ENCODE results near the gene CEMIP. TPM values are rescaled to one million over a fixed set of nuclear protein-coding genes. Genes with fewer than 3 reads are reported as not detected.

Gene CEMIP
- polyA plus RNA-seq, 3 donors, result not detected

DNA sequence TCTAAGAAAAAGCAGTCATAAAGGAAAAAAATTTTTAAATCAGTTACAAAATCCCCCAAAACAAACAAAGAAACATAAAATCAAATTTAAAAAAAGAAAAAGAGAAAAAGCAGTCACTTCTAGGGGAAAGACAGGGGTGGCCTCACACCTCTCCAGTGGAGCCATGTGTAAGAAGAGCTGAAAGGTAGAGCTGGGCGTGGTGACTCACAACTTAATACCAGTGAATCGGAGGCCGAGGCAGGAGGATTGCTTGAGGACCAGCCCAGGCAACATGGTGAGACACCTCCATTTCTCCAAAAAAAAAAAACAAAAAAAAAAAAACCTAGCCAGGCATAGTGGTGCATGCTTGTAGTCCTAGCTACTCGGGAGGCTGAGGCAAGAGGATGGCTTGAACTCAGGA lies 195.7 kb downstream of the CEMIP start:
- peaks cover 0 to 2% (median 0%) of the 10 kb centered on the region in 7 donors for H3K9me3 Mint-ChIP-seq

DNA sequence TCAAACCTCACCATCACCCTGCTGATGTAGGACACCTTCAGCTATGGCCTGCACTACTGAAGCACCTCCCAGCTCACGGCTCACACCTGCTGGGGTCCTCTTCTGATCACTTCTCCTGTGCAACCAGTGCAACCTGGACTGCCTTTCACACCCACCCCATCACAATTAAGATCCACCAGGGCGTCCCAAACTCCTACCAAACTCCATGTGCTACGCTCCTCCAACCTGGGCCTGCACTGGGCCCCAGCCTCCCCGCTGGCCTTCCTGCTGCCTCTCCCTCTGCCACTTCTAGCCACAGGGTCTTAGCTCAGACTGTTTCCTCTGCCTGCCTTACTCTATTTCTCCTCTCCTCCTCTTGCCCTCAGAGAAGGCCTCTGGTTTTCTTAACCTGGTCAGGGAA lies 197.7 kb downstream of the CEMIP start:
- no peak overlapping the region for H3K4me3 Mint-ChIP-seq
- intact Hi-C loops (cut with micrococcal nuclease), result loop anchor here (5.0 to 10.0 kb wide), 2 partner anchors 128 to 290 kb away; no protein-coding TSS in a partner anchor
- DNase-seq, result no peak
- peaks cover 54 to 67% of the 10 kb centered on the region in 2 donors for H3K36me3 Mint-ChIP-seq
- Histone ChIP-seq H3K27ac (ENCODE audit: low read depth in 1 of 2, low read length in 2 of 2) (peak overlapping the region in 1 of 2 donors; percentile 24), H3K4me2 (replicated peaks; ENCODE audit: extremely low read depth, low read length, poor library complexity, severe bottlenecking) (no peak overlapping the region), H3K79me2 (ENCODE audit: insufficient read depth, low read length) (peaks cover 22% of the 10 kb centered on the region), H3K27me3 (ENCODE audit: control insufficient read depth in 2 of 2, insufficient read depth in 2 of 2, low read length in 2 of 2) (no peaks in the 10 kb centered on the region), H3K36me3 (replicated peaks in 1 of 2; ENCODE audit: control insufficient read depth in 1 of 2, insufficient read depth in 2 of 2, low read length in 2 of 2) (peaks cover 47 to 80% of the 10 kb centered on the region in 2 donors), H3K9ac (ENCODE audit: insufficient read depth, low read length, poor library complexity, severe bottlenecking) (no peak overlapping the region), H3K9me3 (replicated peaks in 1 of 2; ENCODE audit: control insufficient read depth in 1 of 2, insufficient read depth in 1 of 2, low read length in 2 of 2) (no peaks in the 10 kb centered on the region), H3K4me1 (ENCODE audit: control insufficient read depth in 1 of 2, insufficient read depth in 2 of 2, low read length in 2 of 2) (no peaks in the 10 kb centered on the region), H2AFZ (ENCODE audit: insufficient read depth, low read depth, low read length, poor library complexity, severe bottlenecking) (no peak overlapping the region), H3K4me3 (replicated peaks in 1 of 3; ENCODE audit: low read depth in 2 of 3, low read length in 3 of 3) (no peak overlapping the region), H4K20me1 (ENCODE audit: insufficient read depth, low read length) (peaks cover 18% of the 10 kb centered on the region)
- H3K9me3 Mint-ChIP-seq, result peaks cover 0 to 2% (median 0%) of the 10 kb centered on the region in 7 donors
- H3K4me1 Mint-ChIP-seq, result peaks cover 5% of the 10 kb centered on the region
- TF ChIP-seq, protein P1, sequence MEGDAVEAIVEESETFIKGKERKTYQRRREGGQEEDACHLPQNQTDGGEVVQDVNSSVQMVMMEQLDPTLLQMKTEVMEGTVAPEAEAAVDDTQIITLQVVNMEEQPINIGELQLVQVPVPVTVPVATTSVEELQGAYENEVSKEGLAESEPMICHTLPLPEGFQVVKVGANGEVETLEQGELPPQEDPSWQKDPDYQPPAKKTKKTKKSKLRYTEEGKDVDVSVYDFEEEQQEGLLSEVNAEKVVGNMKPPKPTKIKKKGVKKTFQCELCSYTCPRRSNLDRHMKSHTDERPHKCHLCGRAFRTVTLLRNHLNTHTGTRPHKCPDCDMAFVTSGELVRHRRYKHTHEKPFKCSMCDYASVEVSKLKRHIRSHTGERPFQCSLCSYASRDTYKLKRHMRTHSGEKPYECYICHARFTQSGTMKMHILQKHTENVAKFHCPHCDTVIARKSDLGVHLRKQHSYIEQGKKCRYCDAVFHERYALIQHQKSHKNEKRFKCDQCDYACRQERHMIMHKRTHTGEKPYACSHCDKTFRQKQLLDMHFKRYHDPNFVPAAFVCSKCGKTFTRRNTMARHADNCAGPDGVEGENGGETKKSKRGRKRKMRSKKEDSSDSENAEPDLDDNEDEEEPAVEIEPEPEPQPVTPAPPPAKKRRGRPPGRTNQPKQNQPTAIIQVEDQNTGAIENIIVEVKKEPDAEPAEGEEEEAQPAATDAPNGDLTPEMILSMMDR (IDR thresholded peaks at IDR 0.05), result no peak
- 98% methylated on average over 4 of the region's 4 CpGs for WGBS (ENCODE audit: insufficient coverage)
- peak overlapping the region in 5 of 7 donors; percentile 6 to 75 (median 47) for H3K27ac Mint-ChIP-seq
- no peaks in the 10 kb centered on the region for H3K27me3 Mint-ChIP-seq (ENCODE audit: low read depth in 3 of 3)

More for the DNA sequence above, 195.7 kb downstream of the CEMIP start:
- Histone ChIP-seq H3K9ac (ENCODE audit: insufficient read depth, low read length, poor library complexity, severe bottlenecking) (no peak overlapping the region), H2AFZ (ENCODE audit: insufficient read depth, low read depth, low read length, poor library complexity, severe bottlenecking) (no peak overlapping the region), H3K27me3 (ENCODE audit: control insufficient read depth in 2 of 2, insufficient read depth in 2 of 2, low read length in 2 of 2) (no peaks in the 10 kb centered on the region), H4K20me1 (ENCODE audit: insufficient read depth, low read length) (peaks cover 18% of the 10 kb centered on the region), H3K36me3 (replicated peaks in 1 of 2; ENCODE audit: control insufficient read depth in 1 of 2, insufficient read depth in 2 of 2, low read length in 2 of 2) (peaks cover 43 to 79% of the 10 kb centered on the region in 2 donors), H3K4me1 (ENCODE audit: control insufficient read depth in 1 of 2, insufficient read depth in 2 of 2, low read length in 2 of 2) (no peaks in the 10 kb centered on the region), H3K27ac (ENCODE audit: low read depth in 1 of 2, low read length in 2 of 2) (no peak overlapping the region), H3K79me2 (ENCODE audit: insufficient read depth, low read length) (peaks cover 20% of the 10 kb centered on the region), H3K9me3 (replicated peaks in 1 of 2; ENCODE audit: control insufficient read depth in 1 of 2, insufficient read depth in 1 of 2, low read length in 2 of 2) (no peaks in the 10 kb centered on the region), H3K4me3 (replicated peaks in 1 of 3; ENCODE audit: low read depth in 2 of 3, low read length in 3 of 3) (no peak overlapping the region), H3K4me2 (replicated peaks; ENCODE audit: extremely low read depth, low read length, poor library complexity, severe bottlenecking) (no peak overlapping the region)
- TF ChIP-seq, protein P1 (IDR thresholded peaks at IDR 0.05), result no peak
- Mint-ChIP-seq H3K4me1 (peaks cover 4% of the 10 kb centered on the region), H3K27ac (peak overlapping the region in 1 of 7 donors; percentile 64), H3K36me3 (peaks cover 54 to 63% of the 10 kb centered on the region in 2 donors), H3K27me3 (ENCODE audit: low read depth in 3 of 3) (no peaks in the 10 kb centered on the region), H3K4me3 (no peak overlapping the region)
- DNase-seq, result no peak
- no CpG with 5 or more reads among the region's 4 CpGs for WGBS (ENCODE audit: insufficient coverage)
- intact Hi-C loops (cut with micrococcal nuclease), result loop anchor here (5.0 to 10.0 kb wide), 3 partner anchors 130 to 518 kb away; no protein-coding TSS in a partner anchor
